PC-9 (cell line): Measurements from ENCODE around the gene CIAO3.

Experiments
- CTCF ChIP-seq: fragments of 200-600 bp; sonication (generic); conservative IDR thresholded peaks from 2 replicates; pipeline ENCODE4 v1.6.1; 2017; ENCODE audit warnings: mixed run types, antibody characterized with exemption, mild to moderate bottlenecking, moderate library complexity
- EZH2 ChIP-seq: fragments of 200-600 bp; sonication (generic); IDR thresholded peaks from 2 replicates; pipeline ENCODE4 v1.8.0; 2017; ENCODE audit warnings: antibody characterized with exemption, low read depth

- TF ChIP-seq CTCF (no peak), EZH2 (no peak)
Measured at GRCh38 chr16:679814-680624, 60.8 kb downstream of the CIAO3 start, which contains the start of gene STUB1.
